Upper lobe of right lung (tissue), 1 donor: ENCODE data around the gene LRCH1. TPM values are rescaled to one million over a fixed set of nuclear protein-coding genes. Genes with fewer than 3 reads are reported as not detected.
"Not testable (repeated sequence)": the region's sequence is repeated elsewhere in the genome, so short reads cannot be mapped to it uniquely, and the experiment has no call there.

Source experiments
- ATAC-seq: fragments of 200-7000 bp; cut with Tn5 transposase; one replicate; pipeline ENCODE4 v1.9.1; 2020; ENCODE audit warnings: mild to moderate bottlenecking, moderate library complexity
- DNase-seq: peaks from one replicate; pipeline ENCODE4 v3.0.0-alpha.2; 2020
- H3K27ac ChIP-seq: fragments of 200-600 bp; one replicate; pipeline ENCODE4 v1.8.0; 2022
- H3K27me3 ChIP-seq: fragments of 200-600 bp; one replicate; pipeline ENCODE4 v1.8.0; 2022; ENCODE audit warnings: mild to moderate bottlenecking
- H3K36me3 ChIP-seq: fragments of 200-600 bp; one replicate; pipeline ENCODE4 v1.8.0; 2022
- H3K4me1 ChIP-seq: fragments of 200-600 bp; one replicate; pipeline ENCODE4 v1.8.0; 2022
- H3K4me3 ChIP-seq: fragments of 200-600 bp; one replicate; pipeline ENCODE4 v1.8.0; 2022; ENCODE audit warnings: mild to moderate bottlenecking
- H3K9me3 ChIP-seq: fragments of 200-600 bp; one replicate; pipeline ENCODE4 v1.8.0; 2022
- intact Hi-C: fragments of 100-400 bp; cut with DNase I; formaldehyde crosslinking; loops from one replicate; pipeline ENCODE4 v1.11.0; 2022
- total RNA-seq: library from RNA; stranded (reverse); fragmentation: NEBNext Ultra II Directional; extraction: Animal tissue kit (Norgen Biotek cat#: 25700); gene quantifications from one replicate; pipeline ENCODE4 v1.2.1, GENCODE V29; 2021
- TF ChIP-seq, protein P1 (sequence below): fragments of 200-600 bp; IDR thresholded peaks from one replicate; pipeline ENCODE4 v1.8.0; 2022; ENCODE audit warnings: antibody characterized with exemption
- donor health status: DM: no; HTN: yes; CAD: no; lungs with severe emphysema.

Gene LRCH1
- total RNA-seq, 1 donor from 2014 or later, result 32.0 TPM

DNA sequence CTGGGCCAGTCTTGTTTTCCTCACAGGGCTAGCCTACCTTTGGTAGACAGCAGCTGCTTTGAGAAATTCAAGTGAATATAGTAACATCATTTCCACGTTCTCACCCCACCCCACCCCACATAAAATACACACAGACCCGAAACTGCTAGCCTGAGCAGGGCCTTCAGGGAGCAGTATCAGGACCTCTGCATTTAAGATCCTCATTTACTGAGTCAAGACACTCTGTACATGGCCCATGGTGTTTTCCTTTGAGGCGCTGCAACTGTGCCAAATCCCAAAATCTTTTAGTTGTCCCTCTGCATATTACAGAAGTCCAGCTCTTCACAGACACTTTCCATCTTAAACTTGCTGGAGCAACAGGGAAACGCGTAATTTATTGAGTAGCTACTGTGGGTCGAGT is 200.9 kb downstream of the LRCH1 start:
- Histone ChIP-seq H3K9me3 (no peaks in the 10 kb centered on the region), H3K27me3 (no peaks in the 10 kb centered on the region), H3K4me1 (peaks cover 6% of the 10 kb centered on the region), H3K36me3 (peaks cover 18% of the 10 kb centered on the region), H3K4me3 (no peak overlapping the region), H3K27ac (no peak overlapping the region)
- intact Hi-C loops, result no loop called here
- DNase-seq (no peak), ATAC-seq (no peak)
- TF ChIP-seq, protein P1, sequence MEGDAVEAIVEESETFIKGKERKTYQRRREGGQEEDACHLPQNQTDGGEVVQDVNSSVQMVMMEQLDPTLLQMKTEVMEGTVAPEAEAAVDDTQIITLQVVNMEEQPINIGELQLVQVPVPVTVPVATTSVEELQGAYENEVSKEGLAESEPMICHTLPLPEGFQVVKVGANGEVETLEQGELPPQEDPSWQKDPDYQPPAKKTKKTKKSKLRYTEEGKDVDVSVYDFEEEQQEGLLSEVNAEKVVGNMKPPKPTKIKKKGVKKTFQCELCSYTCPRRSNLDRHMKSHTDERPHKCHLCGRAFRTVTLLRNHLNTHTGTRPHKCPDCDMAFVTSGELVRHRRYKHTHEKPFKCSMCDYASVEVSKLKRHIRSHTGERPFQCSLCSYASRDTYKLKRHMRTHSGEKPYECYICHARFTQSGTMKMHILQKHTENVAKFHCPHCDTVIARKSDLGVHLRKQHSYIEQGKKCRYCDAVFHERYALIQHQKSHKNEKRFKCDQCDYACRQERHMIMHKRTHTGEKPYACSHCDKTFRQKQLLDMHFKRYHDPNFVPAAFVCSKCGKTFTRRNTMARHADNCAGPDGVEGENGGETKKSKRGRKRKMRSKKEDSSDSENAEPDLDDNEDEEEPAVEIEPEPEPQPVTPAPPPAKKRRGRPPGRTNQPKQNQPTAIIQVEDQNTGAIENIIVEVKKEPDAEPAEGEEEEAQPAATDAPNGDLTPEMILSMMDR, result no peak

DNA sequence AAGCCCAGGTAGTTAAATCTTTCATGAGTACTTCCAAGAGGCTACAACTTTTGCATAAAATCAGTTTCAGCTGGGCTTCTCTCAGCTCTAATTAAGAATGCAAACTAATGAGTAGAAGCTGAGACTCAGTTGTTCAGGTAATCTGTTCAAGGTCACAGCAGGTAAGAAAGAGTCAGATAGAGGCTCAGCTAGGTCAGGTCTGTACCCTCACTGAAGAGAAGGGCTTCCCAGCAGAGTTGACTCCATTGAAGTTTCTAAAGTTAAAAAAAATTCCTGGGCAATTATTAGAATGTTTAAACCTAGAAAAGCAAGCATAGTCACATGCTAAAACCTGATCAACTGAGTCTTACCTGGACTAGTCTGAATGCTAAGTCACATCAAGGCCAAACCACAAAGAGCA is 201.8 kb downstream of the LRCH1 start:
- TF ChIP-seq, protein P1, result no peak
- H3K4me1 ChIP-seq, result peaks cover 14% of the 10 kb centered on the region

DNA sequence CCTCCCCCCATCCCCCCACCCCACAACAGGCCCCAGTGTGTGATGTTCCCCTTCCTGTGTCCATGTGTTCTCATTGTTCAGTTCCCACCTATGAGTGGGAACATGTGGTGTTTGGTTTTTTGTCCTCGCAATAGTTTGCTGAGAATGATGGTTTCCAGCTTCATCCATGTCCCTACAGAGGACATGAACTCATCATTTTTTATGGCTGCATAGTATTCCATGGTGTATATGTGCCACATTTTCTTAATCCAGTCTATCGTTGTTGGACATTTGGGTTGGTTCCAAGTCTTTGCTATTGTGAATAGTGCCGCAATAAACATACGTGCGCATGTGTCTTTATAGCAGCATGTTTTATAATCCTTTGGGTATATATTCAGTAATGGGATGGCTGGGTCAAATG is 202.5 kb downstream of the LRCH1 start:
- H3K4me3 ChIP-seq, H3K27ac ChIP-seq, H3K27me3 ChIP-seq, DNase-seq, intact Hi-C loops, H3K36me3 ChIP-seq, ATAC-seq, H3K9me3 ChIP-seq: not testable (repeated sequence)
- H3K4me1 ChIP-seq, result peaks cover 14% of the 10 kb centered on the region

More for the DNA sequence above, 201.8 kb downstream of the LRCH1 start:
- H3K4me3 ChIP-seq, result no peak overlapping the region
- DNase-seq, result no peak
- no peaks in the 10 kb centered on the region for H3K9me3 ChIP-seq
- H3K36me3 ChIP-seq, result peaks cover 15% of the 10 kb centered on the region
- H3K27ac ChIP-seq, result no peak overlapping the region
- H3K27me3 ChIP-seq, result no peaks in the 10 kb centered on the region
- intact Hi-C loops, result no loop called here
- ATAC-seq, result no peak

DNA sequence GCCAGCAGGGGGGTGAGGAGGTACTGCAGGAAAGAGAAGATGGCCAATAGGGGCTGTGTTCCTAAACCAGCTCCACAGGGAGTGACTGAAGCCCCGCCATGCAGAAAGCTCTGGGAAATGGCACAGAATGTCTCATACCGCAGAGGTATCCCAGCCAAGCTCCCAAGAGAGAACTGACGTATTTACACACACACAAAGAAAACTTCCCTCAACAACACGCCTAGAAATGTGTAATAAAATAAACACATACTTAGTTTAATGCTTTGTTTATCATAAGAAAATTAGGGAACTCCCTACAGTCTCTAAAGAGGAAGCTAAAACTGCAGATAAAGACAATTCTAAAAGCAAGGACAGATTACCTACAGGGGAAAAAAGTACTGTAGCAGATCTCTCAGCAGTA is 204.0 kb downstream of the LRCH1 start:
- Histone ChIP-seq H3K4me1 (peaks cover 13% of the 10 kb centered on the region), H3K36me3 (no peaks in the 10 kb centered on the region), H3K27me3 (no peaks in the 10 kb centered on the region), H3K4me3 (no peak overlapping the region), H3K27ac (no peak overlapping the region), H3K9me3 (no peaks in the 10 kb centered on the region)
- intact Hi-C loops, result no loop called here
- peak; percentile 19 for ATAC-seq
- TF ChIP-seq, protein P1, result no peak
- no peak for DNase-seq

DNA sequence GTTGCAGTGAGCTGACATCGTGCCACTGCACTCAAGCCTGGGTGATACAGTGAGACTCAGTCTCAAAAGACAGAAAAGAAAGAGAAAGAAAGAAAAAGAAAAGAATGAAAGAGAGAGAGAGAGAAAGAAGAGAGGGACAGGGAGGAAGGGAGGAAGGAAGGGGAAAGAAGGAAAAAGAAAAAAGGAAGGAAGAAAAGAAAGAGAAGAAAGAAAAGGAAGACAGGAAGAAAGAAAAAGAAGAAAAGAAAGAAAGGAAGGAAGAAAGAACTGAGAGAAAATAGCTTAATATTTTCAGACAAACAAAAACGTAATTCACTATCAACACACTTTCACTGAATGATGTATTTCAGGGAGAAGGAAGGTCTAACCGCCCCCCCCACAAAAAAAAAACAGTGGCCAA is 204.7 kb downstream of the LRCH1 start:
- ATAC-seq, result no peak
- Histone ChIP-seq H3K36me3 (no peaks in the 10 kb centered on the region), H3K9me3 (no peaks in the 10 kb centered on the region), H3K27ac (no peak overlapping the region), H3K4me1 (peaks cover 8% of the 10 kb centered on the region), H3K4me3 (no peak overlapping the region), H3K27me3 (no peaks in the 10 kb centered on the region)
- TF ChIP-seq, protein P1, result no peak
- no peak for DNase-seq
- intact Hi-C loops, result no loop called here

DNA sequence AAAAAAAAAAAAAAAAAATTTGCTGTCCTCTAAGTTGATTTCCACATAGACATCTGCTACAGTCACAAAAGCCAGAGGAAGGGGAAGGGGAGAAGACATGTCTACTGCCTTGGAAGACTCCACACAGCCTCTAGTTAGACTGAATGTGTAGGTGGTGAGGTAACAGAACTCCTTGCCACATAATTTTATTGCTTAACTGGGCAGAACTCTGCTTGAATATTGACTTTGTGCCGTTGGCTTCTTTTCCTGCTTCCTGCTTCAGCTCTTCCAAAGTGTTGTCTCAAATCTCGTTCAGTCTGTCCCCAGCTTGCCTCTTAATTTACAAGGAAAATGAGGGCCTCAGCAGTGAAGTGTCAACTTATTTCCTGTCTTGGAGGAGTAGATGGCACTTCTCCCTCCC is 206.9 kb downstream of the LRCH1 start:
- intact Hi-C loops, result no loop called here
- Histone ChIP-seq H3K36me3 (no peaks in the 10 kb centered on the region), H3K27me3 (no peaks in the 10 kb centered on the region), H3K4me3 (no peak overlapping the region), H3K9me3 (no peaks in the 10 kb centered on the region), H3K27ac (peak overlapping the region; percentile 36), H3K4me1 (peaks cover 8% of the 10 kb centered on the region)
- peak; percentile 88 for ATAC-seq
- TF ChIP-seq, protein P1, result no peak
- DNase-seq, result no peak
